EH (cell line): ENCODE data around the gene CHST12.
A peak's percentile ranks its signal among the peaks of the same experiment; 100 is the strongest.
"Not testable (repeated sequence)": the region's sequence is repeated elsewhere in the genome, so short reads cannot be mapped to it uniquely, and the experiment has no call there.

Experiments used
- DNase-seq: peaks from one replicate; pipeline ENCODE4 v3.0.0-alpha.2; 2015; ENCODE audit warnings: low read depth

The CHST12 gene

DNA sequence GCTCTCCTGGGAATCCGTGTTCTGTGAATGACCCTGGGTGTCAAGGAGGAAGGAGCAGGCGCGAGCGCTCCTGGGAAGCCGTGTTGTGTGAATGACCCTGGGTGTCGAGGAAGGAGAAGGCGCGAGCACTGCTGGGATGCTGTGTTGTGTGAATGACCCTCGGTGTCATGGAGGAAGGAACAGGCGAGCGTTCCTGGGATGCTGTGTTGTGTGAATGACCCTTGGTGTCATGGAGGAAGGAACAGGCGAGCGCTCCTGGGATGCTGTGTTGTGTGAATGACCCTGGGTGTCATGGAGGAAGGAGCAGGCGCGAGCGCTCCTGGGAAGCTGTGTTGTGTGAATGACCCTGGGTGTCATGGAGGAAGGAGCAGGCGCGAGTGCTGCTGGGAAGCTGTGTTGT lies 25.3 kb upstream of the CHST12 start:
- DNase-seq: not testable (repeated sequence)

GRCh38 chr7:2379161-2379560 lies 24.2 kb upstream of the CHST12 start:
- no peak for DNase-seq

DNA sequence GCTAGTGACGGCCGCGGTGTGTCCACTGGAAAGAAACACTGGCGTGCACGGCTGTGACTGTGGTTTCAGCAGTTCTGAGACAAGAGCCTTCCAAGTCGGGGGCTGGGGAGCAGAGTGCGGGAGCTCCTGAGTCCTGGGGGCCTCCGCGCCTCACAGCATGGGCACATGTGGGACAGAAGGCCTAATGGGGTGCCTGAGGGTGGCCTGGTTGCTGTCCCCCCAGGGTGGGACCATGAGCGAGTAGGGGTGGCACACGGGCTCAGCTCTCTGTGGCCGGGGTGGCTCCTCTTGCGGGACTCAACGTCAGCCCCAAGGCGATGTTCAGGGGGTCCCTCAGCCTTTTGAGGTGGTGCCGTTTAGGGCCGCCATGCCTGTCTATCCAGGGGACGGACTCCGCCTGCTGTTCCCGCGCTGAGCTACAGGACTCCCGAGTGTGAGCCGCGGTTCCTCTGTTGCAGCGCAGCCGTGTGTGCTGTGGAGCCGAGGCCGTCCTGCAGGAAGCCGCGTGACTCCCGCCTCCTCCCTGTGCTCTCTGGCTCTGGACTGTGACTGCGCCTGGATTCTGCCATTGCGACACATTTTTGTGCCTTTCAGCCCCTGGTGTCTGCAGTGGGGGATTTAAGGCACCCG lies 23.5 kb upstream of the CHST12 start:
- no peak for DNase-seq

DNA sequence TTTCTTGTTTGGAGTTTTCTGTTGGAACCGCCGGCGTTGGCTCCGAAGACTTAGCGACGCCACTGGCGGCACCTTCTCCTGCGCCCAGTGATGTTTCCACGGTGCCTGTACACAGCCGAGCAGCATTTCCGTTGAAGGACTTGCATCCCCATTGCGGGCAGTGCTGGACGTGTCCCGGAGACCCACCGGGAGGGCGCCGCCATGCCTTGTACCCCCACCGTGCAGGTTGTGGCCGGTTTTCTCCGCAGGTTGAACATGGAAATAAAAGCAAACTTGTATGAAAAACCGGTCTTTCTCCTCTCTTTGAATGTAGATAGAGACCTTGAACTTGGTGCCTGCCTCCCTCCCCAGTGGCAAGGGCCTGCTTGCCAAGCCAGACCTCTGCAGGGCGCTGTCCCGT lies 22.9 kb upstream of the CHST12 start:
- no peak for DNase-seq

DNA sequence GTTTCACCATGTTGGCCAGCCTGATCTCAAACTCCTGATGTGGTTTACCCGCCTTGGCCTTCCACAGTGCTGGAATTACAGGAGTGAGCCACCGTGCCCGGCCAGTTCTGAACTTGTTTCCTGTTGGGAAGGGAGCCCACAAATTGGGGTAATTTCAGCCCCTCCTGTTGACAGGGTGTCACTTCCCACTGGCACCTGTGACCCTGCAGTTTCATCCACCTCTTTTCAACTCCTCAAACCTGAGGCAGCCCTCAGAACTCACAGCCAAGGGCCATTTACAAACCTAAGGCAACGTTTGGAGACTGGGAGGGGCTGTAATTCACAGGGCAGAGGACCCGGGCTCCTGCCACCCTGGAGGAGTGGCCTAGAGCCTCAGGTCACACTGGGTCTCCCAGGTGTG lies 22.2 kb upstream of the CHST12 start:
- no peak for DNase-seq

GRCh38 chr7:2381881-2382509 lies 21.4 kb upstream of the CHST12 start:
- DNase-seq: no peak

DNA sequence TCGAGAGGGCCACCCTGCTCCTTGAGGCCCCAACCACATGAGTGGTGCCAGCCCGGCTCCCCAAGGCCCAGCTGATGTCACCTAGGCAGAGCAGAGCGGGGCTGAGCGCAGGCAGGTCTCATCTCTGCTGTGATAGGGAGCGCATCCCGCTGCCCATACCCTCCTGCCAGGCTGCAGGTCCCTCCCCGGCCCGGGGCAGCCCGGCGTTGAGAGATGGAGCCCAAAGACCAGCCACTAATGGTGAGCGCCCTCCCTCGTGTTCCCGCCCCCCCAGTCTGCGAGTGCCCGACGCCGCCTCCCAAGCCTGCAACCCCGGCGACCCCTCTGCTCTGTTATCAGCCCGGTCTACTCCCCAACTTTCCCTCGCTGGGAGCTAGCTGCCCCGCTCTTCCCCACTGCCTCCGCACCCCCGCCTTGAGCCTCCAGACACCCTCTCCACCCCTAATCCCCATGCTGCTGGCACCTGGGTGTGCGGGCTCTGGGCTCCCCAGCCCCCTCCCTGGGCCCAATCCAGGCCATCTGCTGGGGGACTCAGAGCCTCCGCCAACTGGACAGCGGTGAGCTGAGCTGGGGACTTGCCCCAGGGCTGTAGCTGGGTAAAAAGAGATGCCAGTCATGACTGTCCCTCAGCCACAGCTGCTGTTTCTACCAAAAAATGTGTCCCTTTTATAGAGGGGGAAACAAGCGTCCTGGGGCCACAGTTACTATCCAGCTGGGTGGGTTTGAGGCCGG lies 19.7 kb upstream of the CHST12 start:
- no peak for DNase-seq

- DNase-seq: no peak
Measured at GRCh38 chr7:2384354-2385243, 18.8 kb upstream of the CHST12 start.

DNA sequence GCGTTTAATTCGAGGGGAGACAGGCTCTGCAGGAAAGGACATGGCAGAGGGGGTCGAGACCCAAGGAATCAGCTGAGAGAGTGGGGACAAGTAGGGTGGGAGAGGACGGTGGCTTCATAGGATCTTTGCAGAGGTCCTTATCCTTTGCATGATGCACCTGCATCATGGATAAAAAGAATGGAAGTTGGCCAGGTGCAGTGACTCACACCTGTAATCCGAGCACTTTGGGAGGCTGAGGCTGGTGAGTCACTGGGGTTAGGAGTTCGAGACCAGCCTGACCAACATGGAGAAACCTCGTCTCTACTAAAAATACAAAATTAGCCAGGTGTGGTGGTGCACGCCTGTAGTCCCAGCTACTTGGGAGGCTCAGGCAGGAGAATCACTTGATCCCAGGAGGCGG lies 17.3 kb upstream of the CHST12 start:
- peak; percentile 17 for DNase-seq

DNA sequence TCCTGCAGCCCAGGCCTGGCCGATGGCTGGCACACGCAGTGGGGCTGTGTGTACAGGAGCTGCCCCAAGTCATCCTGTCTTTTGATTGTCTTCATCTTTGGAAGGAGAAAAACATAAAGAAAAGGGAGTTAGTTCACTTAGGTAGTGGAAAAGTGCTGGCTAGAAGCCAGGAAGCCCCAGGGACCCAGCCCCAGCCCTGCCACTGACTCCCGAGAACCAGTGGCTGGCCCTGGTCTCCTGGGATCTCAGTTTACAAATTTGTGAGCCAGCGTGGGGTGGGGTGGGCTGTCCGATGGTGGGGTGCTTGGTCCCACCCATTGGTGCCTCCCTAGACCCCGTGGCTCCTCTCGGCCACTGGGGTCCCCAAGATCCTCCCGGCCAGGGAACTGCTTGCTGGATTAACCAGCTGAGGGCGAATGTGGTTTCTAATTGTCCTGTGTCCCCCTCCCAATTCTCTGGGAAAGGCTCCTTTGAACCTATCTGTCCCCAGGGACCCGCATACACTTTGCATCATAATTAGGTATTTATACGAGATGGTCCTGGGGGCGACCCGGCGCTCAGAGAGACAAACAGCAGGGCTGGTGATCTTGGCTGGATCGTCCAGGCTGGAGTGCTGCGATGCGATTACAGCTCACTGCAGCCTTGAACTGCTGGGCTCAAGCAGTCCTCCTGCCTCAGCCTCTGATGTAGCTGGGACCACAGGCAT lies 16.3 kb upstream of the CHST12 start:
- DNase-seq: no peak

GRCh38 chr7:2387897-2388636 lies 15.3 kb upstream of the CHST12 start:
- DNase-seq: no peak

- no peak for DNase-seq
Measured at GRCh38 chr7:2388637-2388954, 14.8 kb upstream of the CHST12 start.

- DNase-seq: peak; percentile 53
Measured at GRCh38 chr7:2390020-2390816, 13.2 kb upstream of the CHST12 start.

GRCh38 chr7:2393706-2394105 lies 9.7 kb upstream of the CHST12 start:
- no peak for DNase-seq

DNA sequence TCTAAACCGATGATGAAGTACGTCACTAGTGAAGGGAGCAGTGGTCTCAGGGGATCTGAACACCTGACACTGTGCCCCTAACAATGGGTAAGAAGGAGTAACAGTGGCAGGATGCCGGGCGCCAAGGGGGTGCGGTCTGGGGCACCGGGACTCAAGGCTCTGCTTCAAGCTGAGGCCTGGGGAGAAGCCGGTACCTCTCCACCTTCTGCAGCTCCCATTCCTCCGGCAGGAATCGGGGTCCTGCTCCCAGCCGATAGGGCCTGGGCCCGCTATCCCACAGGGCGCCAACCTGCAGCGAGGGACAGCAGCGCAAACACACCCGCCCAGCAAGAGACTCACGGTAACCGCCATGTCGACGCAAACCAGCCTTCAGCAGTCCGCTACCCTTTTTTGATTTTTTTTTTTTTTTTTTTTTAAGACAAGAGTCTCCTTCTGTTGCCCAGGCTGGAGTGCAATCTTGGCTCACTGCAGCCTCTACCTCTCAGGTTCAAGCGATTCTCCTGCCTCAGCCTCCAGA lies 8.8 kb upstream of the CHST12 start:
- no peak for DNase-seq

GRCh38 chr7:2398506-2398905 lies 4.9 kb upstream of the CHST12 start:
- DNase-seq: no peak

GRCh38 chr7:2399848-2400587 lies 3.4 kb upstream of the CHST12 start:
- peak; percentile 98 for DNase-seq

- DNase-seq: no peak
Measured at GRCh38 chr7:2402687-2403013, 761 bp upstream of the CHST12 start.
